NK-92 treated with Interleukin-12 subunit alpha and Interleukin-12 subunit beta, amount 100 ng/mL, for 24 hours (cell line): ENCODE results near the gene TOR1A.

ENCODE experiments used
- DNase-seq: peaks from one replicate; lab custom pipeline; 2025; lab: John Stamatoyannopoulos, UW

TOR1A gene, protein sequence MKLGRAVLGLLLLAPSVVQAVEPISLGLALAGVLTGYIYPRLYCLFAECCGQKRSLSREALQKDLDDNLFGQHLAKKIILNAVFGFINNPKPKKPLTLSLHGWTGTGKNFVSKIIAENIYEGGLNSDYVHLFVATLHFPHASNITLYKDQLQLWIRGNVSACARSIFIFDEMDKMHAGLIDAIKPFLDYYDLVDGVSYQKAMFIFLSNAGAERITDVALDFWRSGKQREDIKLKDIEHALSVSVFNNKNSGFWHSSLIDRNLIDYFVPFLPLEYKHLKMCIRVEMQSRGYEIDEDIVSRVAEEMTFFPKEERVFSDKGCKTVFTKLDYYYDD

DNA sequence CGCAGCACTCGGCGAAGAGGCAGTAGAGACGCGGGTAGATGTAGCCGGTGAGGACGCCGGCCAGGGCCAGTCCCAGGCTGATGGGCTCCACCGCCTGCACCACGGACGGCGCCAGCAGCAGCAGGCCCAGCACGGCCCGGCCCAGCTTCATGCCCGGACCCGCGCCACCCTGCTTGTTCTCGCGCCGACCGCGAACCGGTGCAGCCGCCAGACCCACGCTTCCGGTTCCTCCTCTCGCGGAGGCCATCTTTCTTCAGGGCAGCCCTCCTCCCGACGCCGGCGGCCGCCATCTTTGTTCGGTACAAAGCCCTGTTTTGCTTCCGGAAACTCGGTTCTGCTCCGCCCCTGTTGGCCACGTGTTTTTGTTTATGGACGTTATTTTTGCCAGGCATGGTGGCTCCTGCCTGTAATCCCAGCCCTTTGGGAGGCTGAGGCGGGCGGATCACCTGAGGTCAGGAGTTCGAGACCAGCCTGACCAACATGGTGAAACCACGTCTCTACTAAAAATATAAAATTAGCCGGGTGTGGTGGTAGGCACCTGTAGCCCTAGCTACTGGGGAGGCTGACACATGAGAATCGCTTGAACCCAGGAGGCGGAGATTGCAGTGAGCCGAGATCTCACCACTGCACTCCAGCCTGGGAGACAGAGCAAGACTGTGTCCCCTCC lies at the start of gene TOR1A:
TSS of gene TOR1A (minus strand) at position 202 of the 667 bp plus-strand sequence. CDS start at position 151, 51 bp downstream.
- peak; percentile 83 for DNase-seq

DNA sequence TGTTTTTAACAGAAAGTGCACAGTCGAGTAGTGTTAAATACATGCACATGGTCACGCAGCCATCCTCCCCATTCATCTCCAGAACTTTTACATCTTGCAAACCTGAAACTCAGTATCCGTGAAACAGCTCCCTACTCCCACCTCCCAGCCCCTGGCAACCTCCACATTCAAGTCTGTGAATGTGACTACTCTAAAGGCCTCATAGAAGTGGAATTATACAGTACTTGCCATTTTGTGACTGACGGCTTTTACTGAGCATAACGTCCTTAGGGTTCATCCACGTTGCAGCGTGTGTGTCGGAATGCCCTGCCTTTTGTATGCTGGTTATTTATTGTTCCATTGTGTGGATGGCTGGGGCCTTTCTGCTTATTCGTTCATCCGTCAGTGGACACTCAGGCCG lies 47.1 kb upstream of the TOR1A start:
- no peak for DNase-seq

DNA sequence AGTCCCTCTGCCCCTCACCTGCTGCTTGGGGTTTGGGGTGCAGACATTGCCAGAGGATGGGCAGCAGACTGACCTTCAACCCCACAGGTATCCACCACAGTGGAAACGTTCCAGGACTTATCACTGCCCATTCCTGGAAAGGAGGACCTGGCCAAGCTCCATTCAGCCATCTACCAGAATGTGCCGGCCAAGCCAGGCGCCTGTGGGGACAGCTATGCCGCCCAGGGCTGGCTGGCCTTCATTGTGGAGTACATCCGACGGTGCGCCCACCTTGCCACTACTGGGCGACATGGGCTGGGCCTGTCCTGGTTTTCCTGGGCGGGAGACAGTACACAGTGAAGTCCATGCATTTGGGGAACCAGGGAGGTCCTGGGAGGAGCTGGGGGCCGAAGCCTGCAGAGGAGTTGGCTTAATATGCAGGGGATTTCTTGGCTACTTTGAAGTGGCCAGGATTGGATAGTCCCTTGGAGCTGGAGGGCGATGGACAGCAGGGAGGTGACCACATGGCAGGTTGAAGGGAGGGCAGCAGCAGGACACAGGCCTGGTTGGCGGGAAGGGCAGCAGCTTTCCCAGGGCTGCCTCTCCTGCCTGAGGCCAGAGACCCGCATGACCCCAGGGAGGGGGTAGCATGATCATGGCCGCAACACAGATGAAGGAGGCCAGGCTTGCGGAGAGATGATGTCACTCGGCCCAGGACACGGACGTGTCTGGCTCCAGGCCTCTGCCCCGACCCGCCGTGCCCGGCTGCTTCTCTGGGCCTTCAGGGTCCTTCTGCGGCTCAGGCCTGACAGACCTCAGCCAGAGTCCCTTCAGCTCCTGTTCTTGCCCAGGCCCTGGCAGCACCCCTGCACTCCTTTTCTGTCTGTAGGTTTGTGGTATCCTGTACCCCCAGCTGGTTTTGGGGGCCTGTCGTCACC lies 45.9 kb upstream of the TOR1A start:
- DNase-seq, result no peak

DNA sequence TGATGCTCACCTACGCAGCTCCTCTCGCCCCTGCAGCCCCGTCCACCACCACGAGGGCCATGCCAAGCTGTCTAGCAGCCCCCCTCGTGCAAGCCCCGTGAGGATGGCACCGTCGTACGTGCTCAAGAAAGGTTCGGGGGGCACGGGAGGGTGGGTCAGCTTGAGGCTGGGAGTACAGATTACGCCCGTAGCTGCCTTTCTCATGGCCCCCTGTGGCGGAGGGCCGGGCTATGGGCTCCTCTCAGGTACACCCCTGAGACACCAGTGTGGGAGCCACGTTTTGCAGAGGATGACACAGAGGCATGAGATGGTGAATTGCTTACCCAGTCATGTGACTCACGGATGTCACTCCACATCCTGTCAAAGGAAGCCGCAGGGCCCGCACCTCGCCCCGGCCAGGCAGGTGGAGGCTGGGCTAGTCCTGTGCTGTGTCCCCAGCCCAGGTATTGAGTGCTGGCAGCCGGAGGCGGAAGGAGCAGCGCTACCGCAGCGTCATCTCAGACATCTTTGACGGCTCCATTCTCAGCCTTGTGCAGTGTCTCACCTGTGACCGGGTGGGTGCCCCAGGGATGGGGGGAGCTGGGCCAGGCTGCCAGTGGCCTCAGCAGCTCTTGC lies 45.0 kb upstream of the TOR1A start:
- peak; percentile 86 for DNase-seq

DNA sequence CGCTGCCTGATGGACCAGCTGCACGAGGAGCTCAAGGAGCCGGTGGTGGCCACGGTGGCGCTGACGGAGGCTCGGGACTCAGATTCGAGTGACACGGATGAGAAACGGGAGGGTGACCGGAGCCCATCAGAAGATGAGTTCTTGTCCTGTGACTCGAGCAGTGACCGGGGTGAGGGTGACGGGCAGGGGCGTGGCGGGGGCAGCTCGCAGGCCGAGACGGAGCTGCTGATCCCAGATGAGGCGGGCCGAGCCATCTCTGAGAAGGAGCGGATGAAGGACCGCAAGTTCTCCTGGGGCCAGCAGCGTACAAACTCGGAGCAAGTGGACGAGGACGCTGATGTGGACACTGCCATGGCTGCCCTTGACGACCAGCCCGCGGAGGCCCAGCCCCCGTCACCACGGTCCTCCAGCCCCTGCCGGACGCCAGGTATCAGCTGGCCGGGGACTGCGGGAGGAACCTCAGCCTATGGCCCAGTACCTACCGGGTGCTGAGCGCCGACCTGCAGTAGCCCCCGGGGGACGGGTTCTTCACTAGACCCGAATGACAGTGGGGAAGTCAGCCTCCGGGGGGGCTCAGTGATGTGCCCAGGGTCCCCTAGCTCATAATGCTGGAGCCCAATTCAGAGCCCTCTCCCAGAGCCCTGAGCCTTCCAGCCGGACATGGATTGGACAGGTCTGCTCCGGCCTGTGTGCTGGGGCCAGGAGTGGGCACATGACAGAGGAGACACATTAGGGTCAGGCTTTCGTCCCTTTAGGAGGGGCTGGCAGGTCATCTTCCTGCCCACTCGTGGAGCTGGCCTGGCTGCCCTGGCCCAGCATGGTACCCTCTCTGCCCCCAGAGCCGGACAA lies 44.3 kb upstream of the TOR1A start:
- DNase-seq, result no peak

DNA sequence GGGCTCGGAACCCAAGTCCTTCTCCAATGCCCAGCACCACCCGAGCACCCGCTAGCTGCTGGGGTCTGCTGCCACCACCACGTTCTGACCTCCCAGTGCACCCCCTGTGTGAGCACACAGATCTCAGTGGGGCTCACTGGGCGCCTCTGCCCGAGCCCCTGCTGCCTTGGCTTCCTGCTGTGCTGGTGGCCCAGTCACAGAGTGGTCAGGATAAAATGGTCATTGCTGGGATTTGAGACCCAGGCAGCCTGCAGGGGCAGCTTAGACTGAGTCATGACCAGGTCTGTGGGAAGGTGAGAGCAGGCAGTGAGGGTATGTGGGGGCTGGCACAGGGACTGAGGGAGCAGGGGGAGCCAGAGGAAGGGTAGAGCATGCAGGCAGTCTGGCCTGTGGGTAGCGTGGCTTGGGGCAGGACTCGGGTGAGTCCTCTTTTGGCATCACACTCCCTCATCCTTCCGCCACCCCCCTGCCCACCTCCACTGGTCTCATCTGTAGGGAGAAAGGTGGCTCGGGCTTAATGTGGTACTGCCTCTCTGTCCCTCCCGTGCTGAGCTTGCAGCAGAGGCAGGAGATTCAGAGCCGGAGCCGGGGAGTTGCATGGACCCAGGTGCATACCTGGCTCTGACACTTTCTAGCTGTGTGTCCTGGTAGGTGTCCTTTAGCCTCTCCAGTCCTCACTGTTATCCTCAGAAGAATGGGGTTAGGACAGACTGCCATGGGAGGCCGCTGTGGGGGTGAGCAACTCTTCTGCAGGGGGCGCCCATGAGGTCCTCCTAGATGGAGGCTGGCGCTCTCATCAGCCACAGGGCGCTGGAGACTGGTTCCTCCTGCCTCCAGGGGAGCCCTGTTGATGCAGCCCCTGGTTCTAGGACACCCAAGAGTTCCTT lies 43.4 kb upstream of the TOR1A start:
- DNase-seq, result no peak

DNA sequence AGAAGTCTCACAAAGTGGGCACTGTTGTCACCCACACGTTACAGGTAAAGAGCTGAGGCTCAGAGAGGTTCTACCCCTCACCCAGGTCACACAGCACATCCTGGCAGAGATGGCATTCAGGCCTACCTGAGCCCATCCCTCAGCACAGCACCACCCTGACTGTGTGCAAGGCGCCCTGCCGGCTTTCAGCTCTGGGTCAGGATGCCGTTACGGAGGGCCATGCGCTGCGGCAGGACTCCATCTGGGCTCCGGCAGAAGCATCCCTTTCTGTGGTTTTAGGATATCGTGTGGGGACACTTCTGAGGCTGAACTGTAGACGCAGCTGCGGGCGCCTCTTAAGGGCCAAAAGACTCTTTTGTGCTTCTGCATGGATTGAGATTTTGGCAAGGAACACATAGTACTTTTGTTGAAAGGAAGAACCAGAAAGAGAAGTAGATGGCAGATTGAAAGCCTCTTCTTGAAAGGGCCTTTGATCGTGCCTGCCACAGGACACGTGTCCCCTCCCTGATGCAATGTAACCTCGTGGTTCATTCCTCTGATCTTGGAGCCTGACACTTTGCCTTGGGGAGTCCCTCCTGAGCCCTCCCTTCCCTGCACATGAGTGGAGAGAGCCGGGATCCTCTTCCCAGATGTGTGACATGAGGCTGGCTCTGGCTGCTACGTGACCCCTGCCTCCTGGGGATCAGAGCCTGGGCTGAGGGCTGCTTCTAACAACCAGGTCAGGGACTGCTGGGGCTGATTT lies 42.6 kb upstream of the TOR1A start:
- DNase-seq, result no peak

DNA sequence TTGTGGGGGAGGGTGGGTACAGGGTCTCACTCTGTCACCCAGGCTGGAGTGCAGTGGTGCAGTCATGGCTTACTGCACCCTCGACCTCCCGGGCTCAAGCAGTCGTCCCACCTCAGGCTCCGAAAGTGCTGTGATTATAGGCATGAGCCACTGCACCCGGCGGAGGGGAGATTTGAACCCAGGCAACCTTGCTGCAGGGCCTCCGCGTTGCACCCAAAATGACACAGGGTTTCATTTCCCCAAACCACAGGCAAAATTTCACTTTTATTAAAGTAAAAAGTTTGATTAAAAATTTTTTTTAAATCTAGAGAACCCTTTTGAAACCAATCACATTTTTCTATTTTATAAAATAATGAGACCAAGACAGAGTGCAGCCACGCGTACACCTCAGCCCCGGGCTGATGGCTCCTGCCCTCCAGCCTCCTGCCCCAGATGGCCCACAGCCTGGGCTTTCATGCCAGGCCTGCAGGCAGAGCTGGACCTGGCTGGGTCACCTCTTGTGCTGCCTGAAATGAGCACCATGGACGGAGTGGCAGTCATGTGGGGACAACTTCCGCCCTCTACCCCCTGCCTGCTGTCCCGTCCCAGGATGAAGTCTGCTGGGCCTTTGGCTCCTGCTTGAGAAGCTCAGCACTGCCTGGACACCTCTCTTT lies 41.9 kb upstream of the TOR1A start:
- DNase-seq, result no peak

DNA sequence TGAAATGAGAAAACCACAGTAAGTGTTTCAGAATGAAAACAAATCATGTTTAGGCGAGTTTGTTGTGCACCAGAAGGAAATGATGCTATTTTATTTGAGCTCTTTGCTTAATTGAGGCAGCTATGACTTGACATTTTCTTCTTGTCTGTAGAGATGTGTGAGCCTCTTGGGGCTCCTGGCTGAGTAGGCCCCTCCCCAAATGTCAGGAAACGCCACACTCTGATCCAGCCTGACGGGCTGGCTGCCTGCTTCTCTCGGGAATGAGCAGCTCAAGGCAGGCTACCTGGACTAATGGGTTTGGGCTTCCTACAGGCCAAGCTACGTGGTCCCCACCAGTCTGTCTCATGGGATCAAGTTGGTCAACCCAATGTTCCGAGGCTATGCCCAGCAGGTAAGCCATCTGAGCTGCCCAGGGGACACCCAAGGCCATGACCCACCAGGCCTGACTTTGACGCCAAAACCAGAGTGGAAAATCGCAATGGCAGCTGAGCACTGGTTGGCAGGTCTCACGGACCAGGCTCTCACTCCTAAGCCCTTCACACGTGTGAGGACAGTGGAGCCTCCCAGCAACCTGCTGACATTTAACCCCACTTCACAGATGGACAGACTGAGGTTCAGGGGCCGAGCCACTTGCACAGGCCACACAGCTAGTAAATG lies 41.2 kb upstream of the TOR1A start:
- DNase-seq, result no peak

DNA sequence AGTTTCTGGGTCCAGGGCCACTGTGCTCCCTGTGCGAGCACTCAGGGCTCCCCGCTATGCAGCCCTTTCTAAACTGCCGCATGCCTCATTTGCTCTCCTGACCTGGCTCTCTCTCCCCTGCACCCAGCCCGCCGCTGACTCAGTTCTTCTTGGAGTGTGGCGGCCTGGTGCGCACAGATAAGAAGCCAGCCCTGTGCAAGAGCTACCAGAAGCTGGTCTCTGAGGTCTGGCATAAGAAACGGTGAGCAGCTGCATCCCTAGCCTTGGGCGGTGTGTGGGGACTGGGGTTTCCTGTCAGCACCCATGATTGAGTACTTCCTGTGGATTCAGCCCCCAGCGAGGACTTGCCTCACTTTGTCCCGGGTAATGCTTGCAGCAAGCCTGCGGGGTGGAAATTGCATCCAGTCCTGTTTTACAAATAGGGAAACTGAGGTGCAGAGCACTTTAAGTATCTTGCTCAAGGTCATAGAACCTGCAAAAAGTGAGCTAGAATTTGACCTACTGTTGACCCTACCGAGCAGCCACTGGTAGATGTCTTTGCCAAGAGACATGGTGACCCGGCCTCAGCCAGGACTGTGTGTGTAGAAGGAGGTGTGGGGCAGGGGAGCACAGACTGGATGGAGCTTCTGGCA lies 39.2 kb upstream of the TOR1A start:
- DNase-seq, result peak; percentile 79

DNA sequence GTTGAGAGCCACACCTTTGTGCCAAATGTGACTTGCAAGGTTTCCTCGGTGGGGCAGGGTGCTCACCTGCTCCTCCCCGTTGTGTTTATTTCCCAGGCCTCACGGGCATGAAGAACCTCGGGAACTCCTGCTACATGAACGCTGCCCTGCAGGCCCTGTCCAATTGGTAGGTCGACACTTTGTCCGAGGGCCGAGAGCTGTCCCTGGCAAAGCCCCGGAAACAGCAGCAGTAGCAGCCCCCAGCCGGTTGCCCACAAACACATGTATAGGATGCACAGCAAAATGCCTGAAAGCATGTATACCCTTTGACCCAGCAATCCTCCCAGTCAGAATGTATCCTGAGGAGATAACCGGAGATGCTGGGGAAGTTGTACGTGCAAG lies 37.5 kb upstream of the TOR1A start:
- DNase-seq, result no peak

DNA sequence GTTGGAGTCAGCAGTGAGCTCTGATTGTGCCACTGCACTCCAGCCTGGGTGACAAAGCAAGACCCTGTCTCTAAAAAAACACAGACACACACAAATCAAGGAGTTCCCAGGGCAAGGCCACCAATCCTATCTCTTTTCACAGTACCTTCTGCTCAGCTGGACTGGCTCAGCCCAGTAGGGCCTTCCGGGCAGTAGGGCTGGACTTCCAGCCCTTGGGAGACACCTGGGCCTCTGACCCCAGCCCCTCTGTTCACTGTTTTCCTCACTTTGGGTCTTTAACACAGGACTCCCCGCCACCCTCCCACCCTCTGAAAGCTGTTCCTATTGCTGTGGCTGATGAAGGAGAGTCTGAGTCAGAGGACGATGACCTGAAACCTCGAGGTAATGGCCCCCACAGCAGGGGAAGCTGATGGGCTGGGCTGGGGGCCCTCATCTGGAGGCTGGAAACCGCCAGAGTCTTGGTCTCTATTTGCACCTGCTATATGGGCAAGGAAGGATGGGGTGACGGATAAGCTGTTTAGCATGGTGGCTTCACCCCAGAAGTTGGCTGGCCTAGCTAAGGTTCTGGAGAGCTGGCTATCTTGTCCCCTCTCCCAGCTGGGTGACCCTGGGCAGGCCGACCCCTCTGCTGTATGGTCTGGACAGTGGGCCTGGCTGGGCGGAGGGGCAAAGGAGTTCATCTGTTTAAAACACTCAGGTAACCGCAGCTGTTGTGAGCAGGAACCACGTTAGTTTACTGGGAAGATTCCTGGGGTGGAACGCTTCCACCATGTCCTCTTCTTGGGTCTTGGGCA lies 36.9 kb upstream of the TOR1A start:
- DNase-seq, result peak; percentile 25

DNA sequence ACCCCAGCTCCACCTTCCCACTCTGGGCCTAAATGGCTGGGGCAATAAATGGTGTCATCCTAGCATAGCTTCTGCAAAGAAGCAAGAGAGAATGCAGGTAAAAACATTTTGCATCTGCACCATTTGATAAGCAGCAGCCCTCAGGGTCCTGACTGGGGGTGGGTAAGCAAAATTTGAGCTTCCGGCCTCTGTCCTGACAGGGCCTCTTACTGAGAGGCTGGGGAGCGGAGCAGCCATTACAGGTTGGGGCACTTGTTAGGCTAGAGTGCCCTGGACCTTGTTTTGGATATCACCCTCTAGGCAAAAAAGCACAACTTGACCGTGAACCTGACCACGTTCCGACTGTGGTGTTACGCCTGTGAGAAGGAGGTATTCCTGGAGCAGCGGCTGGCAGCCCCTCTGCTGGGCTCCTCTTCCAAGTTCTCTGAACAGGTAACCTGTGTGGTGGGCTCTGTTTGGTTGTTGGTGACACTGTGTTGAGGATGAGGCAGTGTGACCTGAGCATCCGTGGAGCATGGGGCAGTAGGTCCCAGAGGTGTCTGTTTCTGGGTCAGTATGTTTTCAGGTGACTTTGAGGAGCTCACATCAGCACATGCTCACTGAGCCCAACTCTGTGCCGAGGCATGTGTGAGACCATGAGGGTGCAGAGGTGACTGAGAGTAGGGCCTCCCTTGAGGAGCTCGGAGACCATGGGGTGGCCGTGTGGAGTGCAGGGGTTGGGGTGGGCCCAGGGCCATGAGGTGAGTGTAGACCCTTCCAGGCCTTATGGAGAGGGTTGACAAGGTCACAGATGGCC lies 34.4 kb upstream of the TOR1A start:
- DNase-seq, result no peak

DNA sequence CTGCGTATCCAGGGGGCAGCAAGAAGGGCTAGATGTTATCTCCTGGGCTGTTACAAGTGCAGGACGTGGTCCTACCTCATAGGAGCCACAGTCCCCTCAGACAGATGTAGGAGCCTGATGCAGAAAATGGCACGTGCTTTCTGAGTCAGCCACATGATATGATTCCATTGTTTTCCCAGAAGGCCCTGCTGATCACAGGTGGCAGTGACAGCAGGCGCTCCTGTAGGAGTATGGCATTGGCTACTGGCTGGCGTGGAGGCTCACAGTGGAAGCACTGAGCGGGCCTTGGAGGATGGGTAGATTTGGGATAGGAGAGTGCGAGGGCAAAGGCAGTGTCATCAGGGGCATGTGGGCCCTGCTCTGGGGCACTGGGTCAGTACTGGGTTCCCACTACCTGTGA lies 33.3 kb upstream of the TOR1A start:
- no peak for DNase-seq

DNA sequence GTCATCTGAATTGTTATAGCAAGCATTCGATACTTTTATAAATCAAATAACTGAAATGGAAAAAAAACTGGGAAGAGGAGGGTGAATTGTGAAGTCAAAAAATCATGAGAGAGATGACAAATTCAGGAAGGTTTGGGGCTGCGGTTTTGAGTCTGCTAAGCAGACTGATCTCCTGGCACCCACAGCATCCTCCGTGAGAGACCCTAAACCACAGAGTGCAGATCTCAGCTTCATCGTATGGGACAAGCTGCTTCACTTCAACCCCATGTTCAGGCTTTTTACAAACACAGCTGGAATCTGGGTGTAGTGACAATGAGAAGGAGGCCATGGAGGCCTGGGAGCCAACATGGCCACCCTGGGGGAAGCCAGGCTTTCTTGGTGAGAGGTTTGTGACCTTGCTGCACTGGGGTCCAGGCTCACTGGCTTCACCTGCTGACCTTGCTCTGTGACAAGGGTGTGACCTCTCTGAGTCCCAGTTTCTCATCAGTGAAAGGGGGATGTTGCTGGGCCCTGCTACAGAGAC lies 30.7 kb upstream of the TOR1A start:
- no peak for DNase-seq

DNA sequence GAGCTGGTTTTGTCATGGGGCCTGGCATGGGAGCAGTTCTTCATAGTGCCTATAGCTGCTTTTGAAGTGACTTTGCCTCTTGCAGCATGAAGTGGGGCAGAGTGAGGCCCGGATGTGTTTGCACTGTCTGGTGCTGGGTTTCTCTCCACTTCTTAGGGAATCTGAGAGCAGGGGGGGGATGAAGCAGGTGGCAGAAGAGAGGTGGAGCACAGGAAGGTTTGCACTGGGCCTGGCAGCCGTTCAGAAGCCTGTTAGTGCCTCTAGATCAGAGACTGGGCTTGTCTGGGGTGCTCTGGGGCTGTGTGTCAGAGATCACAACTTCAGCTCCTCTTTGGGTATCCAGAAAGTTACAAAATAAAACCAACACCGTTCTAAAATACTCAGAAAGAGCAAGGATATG lies 29.7 kb upstream of the TOR1A start:
- no peak for DNase-seq
